NCI-H1417 (cell line): ENCODE data around the gene KRTAP10-5.
"Not testable (repeated sequence)": the region's sequence is repeated elsewhere in the genome, so short reads cannot be mapped to it uniquely, and the experiment has no call there.

Experiments used
- DNase-seq, 3 experiments: peaks; one replicate each; lab custom pipeline; 2025; lab: John Stamatoyannopoulos, UW

The KRTAP10-5 gene

DNA sequence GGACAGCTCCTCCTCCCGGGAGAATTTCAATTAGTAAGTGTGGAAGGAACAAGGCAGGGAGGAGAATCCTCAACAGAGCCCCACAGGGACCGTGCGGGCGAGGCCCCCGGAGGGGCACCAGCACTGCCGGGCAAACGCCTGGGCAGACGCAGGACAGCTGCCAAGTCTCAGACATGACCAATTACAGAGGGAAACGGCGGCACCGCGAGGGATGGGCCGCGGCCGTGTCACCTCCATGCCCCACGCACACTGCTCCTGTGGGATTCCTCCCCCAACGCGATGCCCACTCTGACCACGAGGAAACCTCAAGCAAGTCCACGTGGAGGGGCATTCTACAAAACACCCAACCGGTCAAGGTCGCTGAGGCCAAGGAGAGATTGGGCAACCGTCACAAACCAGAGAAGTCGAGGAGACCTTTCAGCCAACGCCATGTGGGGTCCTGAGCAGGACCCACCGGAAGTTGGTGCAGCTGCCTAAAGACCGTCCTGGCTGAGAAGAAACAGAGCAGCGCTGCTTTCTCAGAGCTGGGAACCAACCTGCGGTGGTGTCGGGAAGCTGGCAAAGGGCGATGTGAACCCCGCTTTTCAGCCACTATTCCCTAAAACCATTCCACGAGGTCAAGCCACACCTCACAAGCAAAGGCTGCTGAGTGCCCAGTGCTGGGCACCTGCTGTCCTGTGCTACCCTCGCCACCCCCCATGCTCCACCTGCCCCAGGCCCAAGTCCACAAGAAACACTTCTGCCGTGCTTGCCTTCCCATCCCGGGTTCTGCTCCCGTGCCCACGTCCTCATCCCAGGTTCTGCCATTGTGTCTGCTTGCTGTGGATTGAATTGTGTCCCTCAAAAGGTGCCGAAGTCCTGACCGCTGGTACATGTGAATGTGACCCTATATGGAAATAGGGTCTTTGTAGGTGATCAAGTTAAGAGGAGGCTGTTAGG lies 8.3 kb downstream of the KRTAP10-5 start:
- no peak for DNase-seq

DNA sequence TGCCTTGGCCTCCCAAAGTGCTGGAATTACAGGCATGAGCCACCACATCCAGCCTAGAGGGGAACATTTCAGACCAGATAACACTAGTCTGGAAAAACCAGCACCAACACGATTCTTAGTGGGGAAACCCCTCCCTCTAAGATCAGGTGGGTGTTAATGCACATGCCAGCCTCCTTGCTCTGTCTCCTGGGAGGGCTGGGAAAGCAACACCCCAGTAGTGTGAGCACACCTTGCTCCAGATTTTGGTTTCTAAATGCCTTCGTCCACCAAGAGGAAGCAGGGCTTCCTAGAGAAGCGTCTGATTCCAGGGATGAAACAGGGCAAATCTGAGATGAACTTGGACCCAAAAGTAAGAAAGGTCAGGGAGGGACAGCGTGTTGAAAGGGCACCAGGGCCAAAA lies 9.1 kb downstream of the KRTAP10-5 start:
- no peak for DNase-seq

DNA sequence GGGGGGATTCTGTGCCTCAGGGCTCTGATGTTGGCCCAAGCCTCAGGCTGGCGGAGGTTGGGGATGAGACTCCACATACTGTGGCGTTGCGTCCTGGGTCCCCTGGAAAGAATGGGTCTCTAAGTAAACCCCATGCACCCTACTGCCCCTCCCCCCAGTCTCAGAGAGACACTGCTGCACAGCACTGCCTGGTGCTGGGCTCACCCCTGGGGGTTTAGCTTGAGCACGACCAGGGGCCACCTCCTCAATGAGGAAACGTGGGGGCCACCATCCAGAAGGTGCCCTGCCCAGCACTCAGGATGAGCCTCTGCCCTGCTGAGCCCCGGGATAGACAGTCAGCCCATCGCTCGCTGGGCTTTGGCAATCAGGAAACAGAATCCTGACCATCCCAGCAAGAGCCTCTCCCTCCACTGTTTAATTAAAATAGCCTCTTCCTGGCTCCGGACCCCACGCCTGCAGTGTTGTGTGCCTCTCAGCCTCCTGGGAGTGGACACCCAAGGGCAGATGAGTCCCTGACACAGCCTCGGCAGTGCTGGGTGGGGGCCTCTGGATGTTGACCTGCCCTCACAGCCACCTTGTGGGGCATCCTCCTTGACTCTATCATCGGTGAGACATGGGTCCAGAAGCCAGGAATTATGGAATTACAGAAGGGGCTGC lies 10.4 kb downstream of the KRTAP10-5 start:
- no peak for DNase-seq

DNA sequence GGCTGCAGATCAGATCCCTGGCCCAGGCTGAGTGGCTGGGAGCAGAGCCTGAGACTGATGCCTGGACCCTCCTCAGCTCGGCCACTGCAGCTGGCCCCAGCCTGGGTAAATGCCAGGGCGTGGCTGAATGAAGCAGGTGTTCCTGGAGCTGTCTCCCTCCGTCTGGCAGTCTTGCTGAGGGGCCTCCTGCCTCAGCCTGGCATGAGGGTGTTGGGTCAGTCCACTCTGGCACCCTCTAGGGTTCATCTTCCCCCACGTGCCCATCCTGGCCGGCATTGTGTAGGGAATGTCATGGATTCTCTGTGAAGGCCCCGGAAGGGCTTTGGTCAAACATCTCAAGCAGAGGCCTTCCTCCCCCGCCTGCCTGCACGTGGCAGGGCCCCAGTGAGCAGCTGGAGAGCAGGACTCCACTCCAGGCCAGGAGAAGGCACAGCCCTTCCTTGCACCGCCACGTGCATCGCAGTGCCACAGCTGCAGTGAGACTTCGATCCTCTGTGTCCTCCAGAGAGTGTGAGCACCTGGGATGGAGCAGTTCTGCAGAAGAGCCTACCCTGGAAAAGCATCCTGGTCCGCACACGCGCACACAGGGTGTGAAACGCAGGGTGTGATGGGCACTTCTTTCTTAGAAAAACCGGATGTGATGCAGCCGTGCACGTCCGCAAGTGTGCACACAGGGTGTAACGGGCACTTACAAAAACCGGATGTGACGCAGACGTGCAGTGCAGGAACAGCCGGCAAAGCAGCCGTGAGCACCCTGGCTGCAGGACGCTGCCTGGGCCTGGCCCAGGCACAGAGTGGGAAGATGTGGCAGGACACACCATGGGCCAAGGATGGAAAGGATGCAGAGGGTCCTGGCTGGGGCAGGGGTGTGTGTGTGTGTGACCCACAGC lies 11.5 kb downstream of the KRTAP10-5 start:
- DNase-seq = peak in 2 of 3 experiments; percentile 45 to 60

DNA sequence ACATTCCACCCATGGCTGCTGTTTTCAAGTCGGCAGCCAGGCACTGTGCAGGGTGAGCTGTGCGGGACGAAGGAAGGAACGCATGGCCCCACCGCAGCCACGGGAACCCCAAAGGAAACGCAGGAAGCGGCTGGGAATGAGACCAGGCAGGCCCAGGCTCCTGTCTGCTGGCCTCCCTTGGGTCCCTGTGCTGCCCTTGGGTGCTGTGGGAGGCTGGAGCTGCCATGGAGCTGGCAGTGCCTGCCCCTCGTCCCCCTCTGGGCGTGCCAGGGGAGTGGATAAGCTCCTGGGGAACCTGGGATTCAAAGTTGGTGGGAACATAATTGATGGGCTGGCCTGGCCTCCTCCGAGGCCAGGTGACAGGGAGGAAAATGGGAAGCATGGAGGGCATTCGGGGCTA lies 12.1 kb downstream of the KRTAP10-5 start:
- DNase-seq = no peak

DNA sequence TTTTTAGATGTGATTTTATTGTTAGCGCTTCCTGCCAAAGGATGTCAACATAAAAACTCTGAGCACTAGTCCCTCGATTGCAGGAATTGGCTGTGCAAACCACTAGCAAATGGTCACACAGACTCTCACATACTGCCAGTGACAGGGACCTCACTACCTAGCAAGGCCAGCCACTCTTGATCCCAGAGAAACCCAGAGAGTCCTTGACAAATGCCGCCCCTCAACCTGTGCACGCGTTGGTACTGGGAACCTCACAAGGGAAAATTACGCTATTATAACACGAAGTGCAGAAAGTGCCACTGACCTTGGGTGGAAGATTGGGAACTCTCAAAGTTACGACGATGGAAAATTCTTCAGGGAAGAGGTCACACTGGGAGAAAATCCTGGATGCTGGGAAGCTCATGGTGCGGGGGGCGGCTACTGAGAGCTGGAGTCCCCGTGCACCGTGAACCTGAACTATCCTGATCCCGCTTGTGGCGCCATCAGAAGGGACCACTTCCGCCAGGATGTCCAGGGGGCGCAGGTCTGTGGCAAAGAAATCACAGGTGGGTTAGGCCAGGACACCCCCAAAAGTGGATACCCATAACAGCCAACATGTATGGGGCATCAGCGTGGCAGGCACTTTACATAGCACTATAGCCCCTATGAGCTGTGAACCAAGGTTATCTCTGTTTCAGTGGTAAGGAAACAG lies 12.8 kb downstream of the KRTAP10-5 start:
- no peak for DNase-seq

DNA sequence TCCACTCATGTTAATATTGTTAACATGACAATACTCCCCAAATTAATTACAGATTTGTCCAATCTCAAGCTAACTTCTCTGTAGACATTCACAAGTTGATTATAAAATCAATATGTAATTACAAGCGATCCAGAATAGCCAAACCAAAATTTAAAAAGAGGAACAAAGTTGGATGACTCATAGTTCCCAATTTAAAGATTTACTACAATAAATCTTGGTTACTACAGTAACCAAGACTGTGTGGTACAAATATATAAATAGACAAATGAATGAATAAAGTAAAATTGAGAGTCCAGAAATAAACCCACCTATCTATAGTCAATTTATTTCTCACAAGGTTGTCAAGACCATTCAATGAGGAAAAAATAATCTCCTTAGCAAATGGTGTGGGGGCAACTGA lies 14.0 kb downstream of the KRTAP10-5 start:
- DNase-seq = no peak

DNA sequence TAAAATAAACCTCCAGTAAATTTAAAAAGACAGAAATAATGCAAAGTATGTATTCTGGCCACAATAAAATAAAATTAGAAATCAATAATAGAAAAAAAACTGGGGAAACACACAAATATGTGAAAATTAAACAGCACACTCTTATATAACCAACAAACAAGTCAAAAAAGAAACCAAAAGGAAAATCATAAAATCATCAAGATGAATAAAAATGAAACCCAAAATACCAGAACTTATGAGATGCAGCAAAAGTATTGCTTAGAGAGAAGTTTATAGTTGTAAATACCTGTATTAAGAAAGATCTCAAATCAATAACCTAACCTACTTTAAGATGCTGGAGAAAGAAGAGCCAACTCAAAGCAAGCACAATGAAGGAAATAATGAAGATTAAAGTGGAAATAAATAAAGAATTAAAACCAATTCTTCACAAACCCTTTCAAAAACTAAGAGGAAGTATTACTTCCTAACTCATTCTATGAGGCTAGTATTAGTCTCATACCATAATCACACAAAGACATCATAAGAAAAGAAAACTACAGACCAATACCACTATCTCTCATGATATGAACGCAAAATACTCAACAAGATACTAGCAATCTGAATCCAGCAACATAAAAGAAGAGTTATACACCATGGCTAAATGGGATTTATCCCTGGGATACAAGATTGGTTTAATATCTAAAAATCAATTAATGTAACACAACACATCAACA lies 15.4 kb downstream of the KRTAP10-5 start:
- DNase-seq = no peak

DNA sequence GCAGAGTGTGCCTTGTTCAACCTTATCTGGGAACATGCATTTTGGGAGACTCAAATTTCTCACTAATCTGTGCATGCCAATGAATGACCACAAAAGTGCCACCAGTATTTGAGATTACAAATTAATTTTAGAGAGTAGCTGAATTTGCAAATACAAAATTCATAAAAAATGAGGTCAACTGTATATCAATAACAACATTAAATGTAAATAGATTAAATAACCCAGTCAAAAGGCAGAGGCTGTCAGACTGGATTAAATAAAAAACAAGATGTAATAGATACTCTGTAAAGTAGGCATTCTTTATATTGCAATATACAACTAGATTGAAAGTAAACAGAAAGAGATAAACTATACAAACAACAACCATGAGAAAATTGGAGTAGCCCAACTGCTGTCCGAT lies 16.3 kb downstream of the KRTAP10-5 start:
- no peak for DNase-seq

DNA sequence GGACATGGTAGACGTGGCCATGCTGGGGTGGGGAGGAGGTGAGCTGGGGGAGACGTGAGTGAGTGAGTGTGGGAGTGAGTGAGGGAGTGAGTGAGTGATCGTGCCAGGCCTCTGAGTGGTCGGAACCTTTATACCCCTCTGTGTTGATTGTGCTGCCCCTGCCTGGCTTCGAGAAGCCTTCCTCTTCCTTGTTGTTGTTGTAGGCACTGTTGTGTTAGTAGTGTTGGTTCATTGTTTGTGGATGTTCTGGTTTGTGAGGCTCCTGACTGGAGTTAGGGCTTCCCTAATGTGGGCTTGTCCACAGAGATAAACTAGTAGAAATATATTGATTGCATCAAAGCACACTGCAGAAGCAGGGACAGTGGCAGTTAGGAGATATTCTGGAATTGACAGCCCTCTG lies 21.7 kb downstream of the KRTAP10-5 start, which contains the start of gene KRTAP10-3:
TSS of gene KRTAP10-3 (minus strand) at position 101 of the 400 bp plus-strand sequence. CDS start at position 21, 80 bp downstream.
- no peak for DNase-seq

DNA sequence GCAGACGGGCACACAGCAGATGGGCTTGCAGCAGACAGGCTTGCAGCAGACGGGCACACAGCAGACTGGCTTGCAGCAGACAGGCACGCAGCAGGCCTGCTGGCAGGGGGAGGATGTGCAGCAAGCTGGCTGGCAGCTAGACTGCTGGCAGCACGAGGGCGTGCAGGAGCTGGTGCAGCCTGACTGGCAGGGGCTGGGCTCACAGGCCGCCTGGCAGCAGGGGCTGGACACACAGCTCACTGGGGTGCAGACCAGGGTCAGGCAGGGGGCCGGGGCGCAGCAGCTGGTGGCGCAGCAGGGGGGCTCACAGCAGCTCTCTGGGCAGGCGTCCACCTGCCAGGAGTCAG lies 22.1 kb downstream of the KRTAP10-5 start:
- DNase-seq = not testable (repeated sequence)

DNA sequence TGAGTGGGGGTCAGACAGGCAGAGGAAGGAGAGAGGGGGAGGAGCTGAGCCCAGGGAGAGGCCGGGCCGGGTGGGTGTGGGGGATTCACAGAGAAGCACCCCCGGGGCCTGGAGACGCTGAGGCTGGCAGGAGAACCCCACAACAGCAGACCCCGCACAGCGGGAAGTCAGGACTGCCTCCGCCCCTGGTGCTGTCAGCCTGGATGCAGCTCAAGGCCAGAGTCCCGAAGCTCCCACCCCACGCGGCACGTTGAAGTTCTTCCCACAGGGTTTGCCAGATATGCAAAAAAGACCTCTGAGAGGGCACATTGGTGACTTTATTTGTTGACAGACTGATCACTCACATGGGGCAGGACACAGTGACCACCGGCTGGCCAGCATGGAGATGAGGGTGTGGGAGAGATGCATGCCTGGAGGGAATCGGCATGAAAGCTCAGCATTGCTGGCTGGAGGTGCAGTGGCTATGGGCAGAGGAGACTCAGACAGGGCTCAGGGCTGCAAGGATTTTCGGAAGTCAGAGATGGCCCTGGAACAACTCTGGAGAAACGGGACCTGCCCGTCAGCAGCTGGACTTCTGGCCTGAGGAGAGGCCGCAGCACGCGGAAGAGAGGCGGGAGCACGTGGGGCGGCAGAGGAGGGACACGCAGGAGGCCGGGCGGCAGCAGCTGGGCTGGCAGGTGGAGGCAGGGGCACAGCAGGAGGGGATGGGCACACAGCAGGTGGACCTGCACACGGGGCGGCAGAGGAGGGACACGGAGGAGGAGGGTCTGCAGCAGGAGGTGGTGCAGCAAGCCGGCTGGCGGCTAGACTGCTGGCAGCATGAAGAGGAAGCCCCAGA lies 22.7 kb downstream of the KRTAP10-5 start:
- no peak for DNase-seq

DNA sequence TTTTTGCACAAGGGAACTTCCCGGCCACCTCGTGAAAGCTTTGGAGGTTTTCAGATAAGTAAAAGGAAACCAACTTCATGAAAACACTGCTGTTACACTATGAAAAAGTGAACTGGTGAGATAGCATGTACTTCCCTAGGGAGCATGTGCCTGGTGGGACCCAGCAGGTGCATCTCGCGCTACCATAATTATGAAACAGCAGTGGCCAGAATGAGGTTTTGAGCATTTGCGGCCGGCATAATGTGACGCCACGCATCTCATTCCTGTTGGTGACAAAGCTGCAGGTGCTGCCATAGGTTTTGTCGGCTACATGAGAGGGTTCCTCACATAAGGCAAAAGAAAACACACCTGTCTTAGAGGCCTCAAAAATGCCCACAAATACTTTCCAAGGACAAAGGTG lies 23.5 kb downstream of the KRTAP10-5 start:
- peak; percentile 29 to 75 (median 47) for DNase-seq

DNA sequence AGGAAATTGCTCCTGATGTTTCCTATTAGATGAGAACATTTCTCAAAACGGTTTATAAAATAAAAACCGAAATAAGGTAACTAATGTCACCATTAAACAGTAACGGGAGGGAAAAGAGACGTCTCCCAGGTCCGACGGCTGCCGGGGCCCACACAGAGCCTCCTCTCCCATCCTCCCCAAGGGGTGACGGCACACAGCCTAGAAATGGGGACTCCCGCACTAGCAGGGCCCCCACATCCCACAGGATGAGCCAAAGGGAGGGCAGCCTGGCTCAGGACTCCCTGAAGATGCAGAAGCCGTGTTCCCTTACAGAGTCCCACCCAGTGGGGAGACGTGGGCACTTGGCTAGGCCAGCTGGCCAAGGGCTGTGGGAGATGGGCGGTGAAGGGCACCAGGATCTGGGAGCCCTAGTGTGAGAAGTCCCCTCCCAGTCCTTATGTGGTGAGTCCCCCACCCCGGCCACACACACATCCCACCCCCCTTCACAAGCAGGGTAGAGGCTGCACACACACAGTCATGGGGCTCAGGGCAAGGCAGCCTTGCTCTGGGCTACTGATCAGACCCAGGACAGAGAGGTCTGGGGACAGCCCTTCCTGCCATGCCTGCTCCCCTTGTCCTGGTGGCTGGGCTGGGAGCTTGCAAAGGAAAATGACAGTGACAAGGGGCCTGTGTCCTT lies 25.1 kb downstream of the KRTAP10-5 start:
- DNase-seq = no peak

DNA sequence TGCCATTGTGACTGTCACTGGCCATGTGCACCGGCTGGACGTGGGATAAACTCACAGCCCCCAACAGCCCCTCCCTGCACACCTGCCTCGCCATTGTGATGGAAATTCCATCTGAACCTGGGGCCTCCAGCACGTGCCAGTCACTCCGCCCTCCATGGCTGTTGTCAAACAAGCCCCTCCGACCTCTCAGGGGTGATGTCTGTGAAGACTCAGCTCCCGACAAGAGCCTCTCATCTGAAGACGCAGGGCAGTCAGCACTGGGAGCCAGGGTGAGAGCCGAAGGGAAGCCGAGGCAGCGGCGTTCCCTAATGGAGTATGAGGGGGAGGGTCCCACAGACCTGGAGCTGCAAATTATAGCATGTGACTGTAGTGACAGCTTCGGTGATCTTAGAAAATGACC lies 27.7 kb downstream of the KRTAP10-5 start:
- DNase-seq = no peak

DNA sequence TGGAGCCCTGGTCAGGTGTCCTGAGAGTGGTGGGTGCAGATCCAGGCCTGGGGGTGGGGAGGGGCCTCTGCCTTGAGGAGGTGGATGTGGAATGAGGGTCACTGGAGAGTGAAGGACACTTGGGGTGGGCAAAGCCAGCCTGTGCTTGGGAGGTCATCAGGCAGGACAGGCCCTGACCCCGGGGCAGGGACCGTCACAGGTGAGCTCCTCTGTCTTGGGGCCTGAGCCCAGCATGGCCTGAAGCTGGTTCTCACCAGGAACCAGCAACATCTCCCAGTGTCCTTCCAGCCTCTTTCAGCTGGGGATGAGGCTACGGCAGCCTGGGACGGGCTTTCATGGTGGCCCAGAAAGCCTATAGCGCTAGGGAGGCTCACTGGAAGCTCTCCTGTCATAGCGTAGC lies 28.3 kb downstream of the KRTAP10-5 start:
- DNase-seq = no peak

DNA sequence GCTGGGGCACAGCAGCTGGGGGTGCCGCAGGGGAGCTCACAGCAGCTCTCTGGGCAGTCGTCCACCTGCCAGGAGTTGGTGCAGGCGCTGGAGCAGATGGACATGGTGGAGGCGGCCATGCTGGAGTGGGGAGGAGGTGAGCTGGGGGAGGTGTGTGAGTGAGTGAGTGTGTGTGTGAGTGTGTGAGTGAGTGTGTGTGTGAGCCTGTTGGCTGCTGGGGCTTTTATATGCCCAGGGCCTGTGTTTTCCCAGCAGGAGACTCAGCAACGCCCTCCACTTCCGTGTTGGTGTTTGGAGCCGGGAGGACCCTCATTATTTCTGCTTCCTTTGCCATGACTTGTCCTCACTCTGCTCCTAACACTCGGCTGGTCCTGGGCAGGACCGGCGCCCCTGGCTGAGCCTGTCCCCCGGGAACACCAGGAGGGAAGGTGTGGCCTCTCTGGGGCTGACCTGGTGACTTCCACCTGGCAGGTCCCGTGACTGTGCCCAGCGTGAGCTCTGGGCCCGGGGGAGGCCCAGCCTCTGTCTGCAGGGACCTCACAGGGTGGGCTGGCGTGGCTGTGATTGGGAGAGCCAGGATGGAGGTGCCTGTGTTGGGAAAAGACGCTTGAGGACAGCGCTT lies 29.0 kb downstream of the KRTAP10-5 start, which contains the start of gene KRTAP10-2:
TSS of gene KRTAP10-2 (minus strand) at position 166 of the 622 bp plus-strand sequence. CDS start at position 119, 47 bp downstream.
- peak; percentile 16 to 79 (median 78) for DNase-seq

DNA sequence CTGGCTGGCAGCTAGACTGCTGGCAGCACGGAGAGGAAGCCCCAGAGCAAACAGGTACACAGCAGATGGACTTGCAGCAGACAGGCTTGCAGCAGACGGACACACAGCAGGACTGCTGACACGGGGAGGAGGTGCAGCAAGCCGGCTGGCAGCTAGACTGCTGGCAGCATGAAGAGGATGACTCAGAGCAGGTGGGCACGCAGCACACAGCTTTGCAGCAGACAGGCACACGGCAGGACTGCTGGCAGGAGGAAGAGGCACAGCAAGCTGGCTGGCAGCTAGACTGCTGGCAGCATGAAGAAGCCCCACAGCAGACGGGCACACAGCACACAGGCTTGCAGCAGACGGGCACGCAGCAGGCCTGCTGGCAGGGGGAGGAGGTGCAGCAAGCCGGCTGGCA lies 29.6 kb downstream of the KRTAP10-5 start:
- no peak for DNase-seq

DNA sequence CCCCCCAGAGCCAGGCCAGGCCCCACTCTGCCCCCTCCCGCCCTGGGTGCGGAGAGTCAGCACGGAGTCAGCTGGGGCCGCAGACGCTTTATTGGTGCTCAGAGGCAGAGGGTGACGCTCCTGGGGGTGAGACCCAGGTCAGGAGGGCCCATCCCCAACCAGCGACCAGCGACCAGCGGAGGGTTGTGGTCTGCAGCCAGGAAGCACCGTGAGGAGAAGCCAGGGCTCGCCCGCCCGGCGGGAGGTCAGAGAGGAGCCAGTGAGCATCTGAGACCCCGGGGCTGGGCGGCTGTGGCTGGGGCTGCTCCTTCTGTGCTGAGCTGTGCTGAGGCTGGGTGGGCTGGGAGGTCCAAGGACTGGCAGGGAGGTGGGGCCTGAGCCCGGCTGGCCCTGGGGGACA lies 30.1 kb downstream of the KRTAP10-5 start:
- DNase-seq = not testable (repeated sequence)
